ENCODE measurements around the gene DBP. TPM values are rescaled to one million over a fixed set of nuclear protein-coding genes. Genes with fewer than 3 reads are reported as not detected.
"Not testable (repeated sequence)": the region's sequence is repeated elsewhere in the genome, so short reads cannot be mapped to it uniquely, and the experiment has no call there.

The DBP gene
- total RNA-seq (2014; rRNA removed; shearing (Covaris generic)): 10.3 and 11.1 TPM in 2 replicates
- polyA plus RNA-seq (2015; cell fraction: cytosol; rRNA removed): 5.1 and 7.7 TPM in 2 replicates
- 2.8 and 4.6 TPM in 2 replicates for polyA plus RNA-seq (2015; cell fraction: nucleus; rRNA removed)

GRCh38 chr19:48636859-48637448, at the start of gene DBP:
TSS of gene DBP (minus strand) at chr19:48637379. CDS start at chr19:48636994, 385 bp downstream.
- DNase-seq (ENCODE audit: low read depth): peak; percentile 49

GRCh38 chr19:48686637-48687036, 49.5 kb upstream of the DBP start:
- DNase-seq (ENCODE audit: low read depth): not testable (repeated sequence)

GRCh38 chr19:48686088-48686487, 48.9 kb upstream of the DBP start:
- DNase-seq (ENCODE audit: low read depth): no peak

GRCh38 chr19:48685583-48685982, 48.4 kb upstream of the DBP start:
- peak; percentile 27 for DNase-seq (ENCODE audit: low read depth)

- no peak for DNase-seq (ENCODE audit: low read depth)
These were observed 46.2 kb upstream of the DBP start for GRCh38 chr19:48683349-48683748.

- DNase-seq (ENCODE audit: low read depth): peak; percentile 75
These were observed 43.9 kb upstream of the DBP start for GRCh38 chr19:48681127-48681470.

- DNase-seq (ENCODE audit: low read depth): no peak
These were observed 43.4 kb upstream of the DBP start for GRCh38 chr19:48680436-48681126.

- not testable (repeated sequence) for DNase-seq (ENCODE audit: low read depth)
These were observed 42.8 kb upstream of the DBP start for GRCh38 chr19:48680006-48680405.

- DNase-seq (ENCODE audit: low read depth): no peak
These were observed 41.0 kb upstream of the DBP start for GRCh38 chr19:48678201-48678600.

GRCh38 chr19:48676887-48677286, 39.7 kb upstream of the DBP start:
- DNase-seq (ENCODE audit: low read depth): no peak

GRCh38 chr19:48676487-48676886, 39.3 kb upstream of the DBP start:
- DNase-seq (ENCODE audit: low read depth): no peak

- peak; percentile 80 for DNase-seq (ENCODE audit: low read depth)
These were observed 38.0 kb upstream of the DBP start for GRCh38 chr19:48674921-48675824.

GRCh38 chr19:48674216-48674809, 37.1 kb upstream of the DBP start:
- no peak for DNase-seq (ENCODE audit: low read depth)

GRCh38 chr19:48673436-48674100, 36.4 kb upstream of the DBP start:
- DNase-seq (ENCODE audit: low read depth): no peak

- DNase-seq (ENCODE audit: low read depth): no peak
These were observed 35.8 kb upstream of the DBP start, which contains the start of gene NTN5 for GRCh38 chr19:48672994-48673393. TSS of gene NTN5 (minus strand) at chr19:48673017. CDS start at chr19:48670986, 2,031 bp downstream.

GRCh38 chr19:48671446-48671995, 34.3 kb upstream of the DBP start:
- no peak for DNase-seq (ENCODE audit: low read depth)

GRCh38 chr19:48670699-48671445, 33.7 kb upstream of the DBP start:
- DNase-seq (ENCODE audit: low read depth): no peak

GRCh38 chr19:48669903-48670668, 32.9 kb upstream of the DBP start:
- no peak for DNase-seq (ENCODE audit: low read depth)

- DNase-seq (ENCODE audit: low read depth): no peak
These were observed 31.6 kb upstream of the DBP start for GRCh38 chr19:48668761-48669160.
